Kidney (tissue), 14 donors: Measurements from ENCODE around the gene GNAI3. TPM values are rescaled to one million over a fixed set of nuclear protein-coding genes. Genes with fewer than 3 reads are reported as not detected.

Experiments used
- DNase-seq, 5 donors: peaks; one replicate each; pipeline ENCODE4 v3.0.0-alpha.2; 2013 to 2020
- FAIRE-seq: peaks from 2 replicates; lab custom pipeline; 2012; peaks lifted over from hg19 to GRCh38; lab: Jason Lieb, UNC
- H3K27ac ChIP-seq, 2 donors: one replicate each; pipeline ENCODE4 v1.7.0; 2013; ENCODE audit warnings: low read depth in 2 of 2, low read length in 2 of 2, inconsistent platforms in 1 of 2
- H3K27me3 ChIP-seq: one replicate; pipeline ENCODE4 v1.7.1; 2013; ENCODE audit warnings: low read length, inconsistent platforms; ENCODE audit not compliant: control insufficient read depth, insufficient read depth
- H3K36me3 ChIP-seq, 3 donors: one replicate each; pipeline versions ENCODE4 v1.7.0 to v1.7.1; 2013; ENCODE audit warnings: low read length in 3 of 3, control low read depth in 1 of 3, inconsistent platforms in 1 of 3; ENCODE audit not compliant: insufficient read depth in 3 of 3, control insufficient read depth in 2 of 3
- H3K4me1 ChIP-seq, 3 donors: one replicate each; pipeline versions ENCODE4 v1.7.0 to v1.7.1; 2013; ENCODE audit warnings: low read length in 3 of 3, inconsistent platforms in 1 of 3, low read depth in 1 of 3; ENCODE audit not compliant: control insufficient read depth in 2 of 3, insufficient read depth in 2 of 3
- H3K4me3 ChIP-seq, 3 donors: one replicate each; pipeline versions ENCODE4 v1.7.0 to v1.8.1; 2013; ENCODE audit warnings: low read length in 3 of 3, control low read depth in 1 of 3, inconsistent platforms in 1 of 3
- H3K9ac ChIP-seq, 3 donors: one replicate each; pipeline versions ENCODE4 v1.7.0 to v1.7.1; 2013; ENCODE audit warnings: low read length in 3 of 3, control low read depth in 1 of 3, inconsistent platforms in 1 of 3
- H3K9me3 ChIP-seq, 3 donors: one replicate each; pipeline versions ENCODE4 v1.7.0 to v1.7.1; 2013; ENCODE audit warnings: low read length in 3 of 3, control low read depth in 1 of 3, inconsistent platforms in 1 of 3; ENCODE audit not compliant: control insufficient read depth in 2 of 3, insufficient read depth in 1 of 3
- CTCF ChIP-seq: IDR thresholded peaks from 3 replicates; pipeline ENCODE4 v1.5.1; 2012; ENCODE audit warnings: mild to moderate bottlenecking, moderate library complexity, borderline replicate concordance; ENCODE audit not compliant: insufficient read depth; ENCODE audit errors: extremely low read depth
- intact Hi-C: fragments of 100-400 bp; cut with DNase I; formaldehyde crosslinking; loops from one replicate; pipeline ENCODE4 v1.11.1; 2022
- polyA plus RNA-seq: library from polyadenylated mRNA; stranded (reverse); fragments of 350-450 nt; fragmentation: Illumina TruSeq; extraction: RNeasy Lipid Tissue Mini Kit (QIAGEN cat#74804); gene quantifications from one replicate; pipeline ENCODE4 v1.2.3, GENCODE V29; 2014; ENCODE audit warnings: low read depth, low replicate concordance; ENCODE audit not compliant: insufficient read depth
- total RNA-seq: library from RNA; stranded (reverse); fragmentation: NEBNext Ultra II Directional; extraction: Animal tissue kit (Norgen Biotek cat#: 25700); gene quantifications from one replicate; pipeline ENCODE4 v1.2.1, GENCODE V29; 2021
- donor health status: control.
- donor health status: control.
- donor health status: control.
- donor health status: control.
- donor health status: control.
- donor health status: DM: yes; HTN: yes; CAD: no.
- donor health status: Normal renal cell carcinoma (clear cell type).

Gene GNAI3
- total and polyA plus RNA-seq, 2 donors from 2014 or later, result 4.2 to 8.0 TPM

- FAIRE-seq (no peak), DNase-seq (no peak)
- H3K4me1 ChIP-seq, result peaks cover 0 to 9% (median 6%) of the 10 kb centered on the region in 3 donors
- no peak overlapping the region for H3K9ac ChIP-seq
- no peaks in the 10 kb centered on the region for H3K36me3 ChIP-seq
- TF ChIP-seq CTCF, result no peak
- H3K9me3 ChIP-seq, result no peaks in the 10 kb centered on the region
- intact Hi-C loops, result no loop called here
- H3K27ac ChIP-seq, result no peak overlapping the region
- H3K4me3 ChIP-seq, result no peak overlapping the region
- H3K27me3 ChIP-seq, result no peaks in the 10 kb centered on the region
Observed at GRCh38 chr1:109569323-109569722, 20.9 kb downstream of the GNAI3 start.

GRCh38 chr1:109570414-109570813, 22.0 kb downstream of the GNAI3 start:
- intact Hi-C loops, result no loop called here
- peak in 1 of 5 donors; percentile 33 for DNase-seq
- FAIRE-seq, result no peak
- TF ChIP-seq CTCF, result no peak
- no peaks in the 10 kb centered on the region for H3K9me3 ChIP-seq
- H3K4me1 ChIP-seq, result peaks cover 0 to 7% (median 6%) of the 10 kb centered on the region in 3 donors
- H3K9ac ChIP-seq, result no peak overlapping the region
- H3K4me3 ChIP-seq, result no peak overlapping the region
- no peaks in the 10 kb centered on the region for H3K27me3 ChIP-seq
- no peak overlapping the region for H3K27ac ChIP-seq
- H3K36me3 ChIP-seq, result no peaks in the 10 kb centered on the region

DNA sequence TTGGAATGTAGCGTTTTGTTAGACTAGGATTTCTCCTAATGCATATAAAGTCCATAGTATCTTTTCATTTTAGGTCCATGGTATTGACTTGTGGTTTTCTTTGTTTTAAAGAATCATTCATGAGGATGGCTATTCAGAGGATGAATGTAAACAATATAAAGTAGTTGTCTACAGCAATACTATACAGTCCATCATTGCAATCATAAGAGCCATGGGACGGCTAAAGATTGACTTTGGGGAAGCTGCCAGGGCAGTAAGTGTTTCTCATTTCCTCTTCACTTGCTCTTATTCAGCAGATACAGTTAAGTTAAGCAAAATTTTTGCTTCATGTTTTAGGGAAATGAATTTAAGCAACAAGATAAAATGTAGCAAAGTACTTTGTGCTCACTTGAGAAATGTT, 25.4 kb downstream of the GNAI3 start:
- FAIRE-seq, result no peak
- Histone ChIP-seq H3K9ac (no peak overlapping the region), H3K27ac (no peak overlapping the region), H3K4me1 (peaks cover 0 to 7% (median 1%) of the 10 kb centered on the region in 3 donors), H3K9me3 (no peaks in the 10 kb centered on the region), H3K4me3 (no peak overlapping the region), H3K36me3 (no peaks in the 10 kb centered on the region), H3K27me3 (no peaks in the 10 kb centered on the region)
- DNase-seq, result no peak
- intact Hi-C loops, result no loop called here
- no peak for TF ChIP-seq CTCF

- no peaks in the 10 kb centered on the region for H3K9me3 ChIP-seq
- no peak overlapping the region for H3K9ac ChIP-seq
- intact Hi-C loops, result no loop called here
- no peak overlapping the region for H3K4me3 ChIP-seq
- H3K27ac ChIP-seq, result peak overlapping the region in 1 of 2 donors; percentile 9
- H3K36me3 ChIP-seq, result peaks cover 5 to 18% (median 6%) of the 10 kb centered on the region in 3 donors
- FAIRE-seq, result no peak
- H3K27me3 ChIP-seq, result no peaks in the 10 kb centered on the region
- TF ChIP-seq CTCF, result no peak
- H3K4me1 ChIP-seq, result peaks cover 0 to 9% (median 0%) of the 10 kb centered on the region in 3 donors
- DNase-seq, result no peak
Observed at GRCh38 chr1:109578947-109579443, 30.6 kb downstream of the GNAI3 start.
